GM12878 (cell line): ENCODE data around the gene HS6ST1. TPM values are rescaled to one million over a fixed set of nuclear protein-coding genes. Genes with fewer than 3 reads are reported as not detected.

Experiments
- ATAC-seq: fragments of 200-7000 bp; cut with Tn5 transposase; 3 replicates; pipeline ENCODE4 v1.9.1; 2020; ENCODE audit warnings: mild to moderate bottlenecking, moderate library complexity
- BruUV-seq: library from RNA; stranded (reverse); fragments of 400-500 nt; replicated peaks from 2 replicates; lab custom pipeline; 2021; lab: Mats Ljungman, UMichigan
- CTCF ChIA-PET: fragments of 300-600 bp; sonication (Branson Sonifier 250); formaldehyde crosslinking; extraction: SDS; loops from one replicate; lab custom pipeline; 2021; ENCODE audit warnings: inconsistent platforms; lab: Yijun Ruan, JAX
- POLR2A ChIA-PET: fragments of 350-600 bp; formaldehyde crosslinking; extraction: SDS; loops from one replicate; lab custom pipeline; 2021; ENCODE audit warnings: inconsistent platforms; lab: Charles Lee
- RAD21 ChIA-PET: fragments of 300-600 bp; sonication (Branson Sonifier 250); formaldehyde crosslinking; loops from one replicate; lab custom pipeline; 2023; ENCODE audit warnings: antibody characterized with exemption; ENCODE audit not compliant: unreplicated experiment; lab: Charles Lee
- SMC1A ChIA-PET: fragments of 300-600 bp; sonication (Branson Sonifier 250); formaldehyde crosslinking; loops from one replicate; lab custom pipeline; 2023; ENCODE audit not compliant: unreplicated experiment, uncharacterized antibody; lab: Charles Lee
- DNase-seq: peaks from one replicate; pipeline ENCODE4 v3.0.0-alpha.2; 2011; ENCODE audit warnings: low read depth, low spot score
- FAIRE-seq: peaks from 3 replicates; lab custom pipeline; 2011; peaks lifted over from hg19 to GRCh38; lab: Jason Lieb, UNC
- H2AFZ ChIP-seq: 2 replicates; pipeline ENCODE4 v1.6.0; 2011; ENCODE audit warnings: low read depth, low read length, control low read depth; ENCODE audit not compliant: control insufficient read depth
- H3K27ac ChIP-seq: 2 replicates; pipeline ENCODE4 v1.5.1; 2011; ENCODE audit warnings: control low read depth; ENCODE audit not compliant: control insufficient read depth, insufficient read depth
- H3K27me3 ChIP-seq, 2 experiments: replicated peaks in 1 of 2; 2 replicates each; pipeline versions ENCODE4 v1.6.0 to v1.6.1; 2011; ENCODE audit warnings: low read length in 1 of 2; ENCODE audit not compliant: control insufficient read depth in 2 of 2, insufficient read depth in 2 of 2
- H3K36me3 ChIP-seq, 2 experiments: 2 replicates each; pipeline ENCODE4 v1.5.1; 2011; ENCODE audit warnings: low read length in 1 of 2; ENCODE audit not compliant: control insufficient read depth in 2 of 2, insufficient read depth in 2 of 2
- H3K4me1 ChIP-seq: 2 replicates; pipeline ENCODE4 v1.6.1; 2011; ENCODE audit warnings: mild to moderate bottlenecking, low read length, moderate library complexity, mixed read lengths; ENCODE audit not compliant: control insufficient read depth, insufficient read depth
- H3K4me2 ChIP-seq: 2 replicates; pipeline ENCODE4 v1.6.0; 2011; ENCODE audit warnings: control low read depth; ENCODE audit not compliant: control insufficient read depth, insufficient read depth
- H3K4me3 ChIP-seq: fragments of 200-600 bp; sonication (generic); 2 replicates; pipeline ENCODE4 v1.5.1; 2016
- H3K79me2 ChIP-seq: 2 replicates; pipeline ENCODE4 v1.6.0; 2011; ENCODE audit warnings: low read length; ENCODE audit not compliant: control insufficient read depth, insufficient read depth
- H3K9ac ChIP-seq: 2 replicates; pipeline ENCODE4 v1.8.0; 2011; ENCODE audit warnings: low read length, control low read depth, mixed read lengths; ENCODE audit not compliant: control insufficient read depth, insufficient read depth
- H3K9me3 ChIP-seq: replicated peaks from 3 replicates; pipeline ENCODE4 v1.5.1; 2011; ENCODE audit warnings: mild to moderate bottlenecking, low read length; ENCODE audit not compliant: control insufficient read depth, insufficient read depth
- H4K20me1 ChIP-seq: 2 replicates; pipeline ENCODE4 v1.6.0; 2011; ENCODE audit not compliant: control insufficient read depth, insufficient read depth
- BCL11A ChIP-seq: IDR thresholded peaks from 2 replicates; pipeline ENCODE4 v1.6.1; 2011; ENCODE audit warnings: low read depth, low read length
- BHLHE40 ChIP-seq, 2 experiments: fragments of 450-650 bp in 1 of 2; IDR thresholded peaks; 2 replicates each; pipeline ENCODE4 v1.6.1; 2011 to 2017; ENCODE audit warnings: low read depth in 2 of 2, borderline replicate concordance in 1 of 2, improper control_type of control experiment in 1 of 2, low read length in 1 of 2, mild to moderate bottlenecking in 1 of 2
- CBX3 ChIP-seq: fragments of 200-600 bp; sonication (generic); IDR thresholded peaks from 2 replicates; pipeline ENCODE4 v1.6.1; 2016; ENCODE audit warnings: low read depth, borderline replicate concordance
- CHD4 ChIP-seq: fragments of 200-600 bp; sonication (generic); IDR thresholded peaks from 2 replicates; pipeline ENCODE4 v1.6.1; 2016; ENCODE audit warnings: mild to moderate bottlenecking
- CREM ChIP-seq: IDR thresholded peaks from 2 replicates; pipeline ENCODE4 v1.6.1; 2014; ENCODE audit warnings: antibody characterized with exemption, low read depth
- ETV6 ChIP-seq, 2 experiments: fragments of 450-650 bp in 1 of 2; IDR thresholded peaks in 1 of 2; conservative IDR thresholded peaks in 1 of 2; 2 replicates each; pipeline ENCODE4 v1.6.1; 2014; ENCODE audit warnings: antibody characterized with exemption in 1 of 2, borderline replicate concordance in 1 of 2, low read depth in 1 of 2, mild to moderate bottlenecking in 1 of 2, moderate library complexity in 1 of 2
- MYB ChIP-seq: fragments of 150-350 bp; IDR thresholded peaks from 2 replicates; pipeline ENCODE4 v1.6.1; 2014; ENCODE audit warnings: mild to moderate bottlenecking, low read depth, low read length, borderline replicate concordance
- MYC ChIP-seq: IDR thresholded peaks from 2 replicates; pipeline ENCODE4 v1.6.1; 2011; ENCODE audit warnings: mild to moderate bottlenecking, low read length, moderate library complexity, inconsistent platforms; ENCODE audit not compliant: insufficient read depth, insufficient replicate concordance, insufficient read length, severe bottlenecking
- NBN ChIP-seq: fragments of 450-650 bp; IDR thresholded peaks from 2 replicates; pipeline ENCODE4 v1.6.1; 2016
- RUNX3 ChIP-seq: IDR thresholded peaks from 2 replicates; pipeline ENCODE4 v1.6.1; 2012; ENCODE audit warnings: low read length, inconsistent platforms
- SIN3A ChIP-seq: IDR thresholded peaks from 2 replicates; pipeline ENCODE4 v1.6.1; 2012; ENCODE audit warnings: low read depth, low read length, improper control_type of control experiment
- TCF12 ChIP-seq: IDR thresholded peaks from 2 replicates; pipeline ENCODE4 v1.6.1; 2011; ENCODE audit warnings: low read depth, mild to moderate bottlenecking, low read length
- YY1 ChIP-seq: IDR thresholded peaks from 2 replicates; pipeline ENCODE4 v1.6.1; 2011; ENCODE audit warnings: low read depth, mild to moderate bottlenecking, low read length
- WGBS: methylation state at CpG from one replicate; pipeline ENCODE4 v1.1.6; 2016; ENCODE audit warnings: low lambda C conversion rate; ENCODE audit not compliant: insufficient replicate concordance, insufficient coverage; ENCODE audit errors: missing lambda C conversion rate; 5-methylcytosine and 5-hydroxymethylcytosine counted together
- in situ Hi-C: fragments of 300-500 bp; cut with MboI; formaldehyde crosslinking; loops from 9 replicates; pipeline ENCODE4 v1.14.3; 2018; ENCODE audit warnings: mixed read lengths
- intact Hi-C: fragments of 100-400 bp; cut with micrococcal nuclease; formaldehyde crosslinking; loops from one replicate; pipeline ENCODE4 v1.14.2; 2022; ENCODE audit not compliant: unreplicated experiment
- polyA plus RNA-seq, 11 experiments: library from polyadenylated mRNA; depleted of rRNA in 4 of 11; unstranded in 6 of 11; stranded (reverse) in 5 of 11; fragments of >200 nt; fragmentation: Nextera tagmentation in 4 of 11; fragmentation: Illumina TruSeq in 1 of 11; extraction: Ambion mirVana in 4 of 11; extraction: Trizol in 1 of 11; gene quantifications; 1 replicate in 1 of 11; 2 replicates in 10 of 11; pipeline versions ENCODE4 v1.2.1 to v1.2.3, GENCODE V29; 2011 to 2016; ENCODE audit warnings: inconsistent platforms in 2 of 11, missing spikeins in 2 of 11, low read depth in 1 of 11
- total RNA-seq, 4 experiments: library from RNA; depleted of rRNA in 3 of 4; stranded (reverse); fragments of >200 nt in 3 of 4; fragmentation: Illumina TruSeq in 1 of 4; extraction: Trizol in 1 of 4; gene quantifications; 2 replicates each; pipeline versions ENCODE4 v1.2.1 to v1.2.3, GENCODE V29; 2013 to 2021
- TF ChIP-seq, protein P1 (sequence below), 3 experiments: IDR thresholded peaks in 2 of 3; conservative IDR thresholded peaks in 1 of 3; 2 replicates each; pipeline ENCODE4 v1.5.1; 2011; ENCODE audit warnings: low read depth in 3 of 3, low read length in 3 of 3, mild to moderate bottlenecking in 3 of 3, control low read depth in 2 of 3, moderate library complexity in 2 of 3, inconsistent platforms in 1 of 3, mixed read lengths in 1 of 3; ENCODE audit not compliant: control insufficient read depth in 2 of 3, insufficient read depth in 1 of 3; ENCODE audit errors: extremely low read depth in 1 of 3

HS6ST1 gene
- total and polyA plus RNA-seq, 10 of the 15 experiments (the other 5 are each of a cell fraction or from before 2014, with no cell fraction given), result 0.48 to 17.0 (median 4.7) TPM

DNA sequence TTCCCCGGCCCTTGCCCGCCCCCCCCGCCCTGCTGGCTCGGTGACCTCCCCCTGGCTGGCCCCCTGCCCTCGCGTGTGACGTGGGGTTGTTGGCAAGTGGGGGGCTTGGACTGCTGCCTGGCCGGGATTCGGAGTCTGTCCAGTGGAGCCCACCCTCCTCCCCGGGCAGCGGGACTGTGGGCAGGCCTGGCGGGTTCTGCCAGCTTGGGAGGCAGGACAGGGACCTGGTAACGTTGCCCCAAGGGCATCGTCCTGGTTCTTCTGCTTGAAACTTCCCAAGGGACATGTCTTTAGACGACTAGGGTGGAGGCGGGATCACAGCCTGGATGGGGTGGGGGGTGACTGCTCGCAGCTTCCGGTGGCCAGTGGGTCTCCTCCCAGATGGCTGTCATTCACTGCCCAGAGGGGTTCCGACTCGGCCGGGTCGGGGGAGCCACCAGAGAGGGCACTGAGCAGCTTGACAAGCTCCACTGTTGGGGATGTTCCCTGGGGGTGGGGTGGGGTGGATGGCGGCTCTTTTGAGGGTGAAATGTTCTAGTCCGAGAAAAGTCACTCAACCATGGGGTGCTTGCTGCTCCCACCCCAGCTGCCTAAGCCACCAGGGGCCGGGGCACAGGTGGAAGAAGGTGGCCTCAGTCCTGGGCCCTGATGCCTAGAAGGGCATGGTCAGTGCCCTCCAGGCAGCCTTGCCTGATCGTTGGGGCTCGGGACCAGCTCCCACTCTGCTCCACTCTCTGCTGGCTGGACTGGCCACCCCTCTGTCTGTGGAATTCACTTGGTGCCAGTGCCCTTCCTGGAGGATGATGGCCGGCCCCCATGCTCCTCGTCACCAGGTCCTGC, 4.3 kb upstream of the HS6ST1 start:
- no peak for DNase-seq
- TF ChIP-seq ETV6 (conservative IDR thresholded peaks at IDR 0.05 in 1 of 2, IDR thresholded peaks at IDR 0.05 in 1 of 2; ENCODE audit: borderline replicate concordance in 1 of 2, low read depth in 1 of 2) (no peak), CHD4 (no peak), TCF12 (no peak), MYB (no peak), NBN (no peak), MYC (no peak), SIN3A (no peak), CREM (no peak), CBX3 (no peak), BHLHE40 (IDR thresholded peaks at IDR 0.05; ENCODE audit: borderline replicate concordance in 1 of 2, low read depth in 2 of 2, low read length in 1 of 2) (no peak), YY1 (no peak), BCL11A (no peak), RUNX3 (no peak)
- TF ChIP-seq, protein P1, sequence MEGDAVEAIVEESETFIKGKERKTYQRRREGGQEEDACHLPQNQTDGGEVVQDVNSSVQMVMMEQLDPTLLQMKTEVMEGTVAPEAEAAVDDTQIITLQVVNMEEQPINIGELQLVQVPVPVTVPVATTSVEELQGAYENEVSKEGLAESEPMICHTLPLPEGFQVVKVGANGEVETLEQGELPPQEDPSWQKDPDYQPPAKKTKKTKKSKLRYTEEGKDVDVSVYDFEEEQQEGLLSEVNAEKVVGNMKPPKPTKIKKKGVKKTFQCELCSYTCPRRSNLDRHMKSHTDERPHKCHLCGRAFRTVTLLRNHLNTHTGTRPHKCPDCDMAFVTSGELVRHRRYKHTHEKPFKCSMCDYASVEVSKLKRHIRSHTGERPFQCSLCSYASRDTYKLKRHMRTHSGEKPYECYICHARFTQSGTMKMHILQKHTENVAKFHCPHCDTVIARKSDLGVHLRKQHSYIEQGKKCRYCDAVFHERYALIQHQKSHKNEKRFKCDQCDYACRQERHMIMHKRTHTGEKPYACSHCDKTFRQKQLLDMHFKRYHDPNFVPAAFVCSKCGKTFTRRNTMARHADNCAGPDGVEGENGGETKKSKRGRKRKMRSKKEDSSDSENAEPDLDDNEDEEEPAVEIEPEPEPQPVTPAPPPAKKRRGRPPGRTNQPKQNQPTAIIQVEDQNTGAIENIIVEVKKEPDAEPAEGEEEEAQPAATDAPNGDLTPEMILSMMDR (IDR thresholded peaks at IDR 0.05 in 2 of 3, conservative IDR thresholded peaks at IDR 0.05 in 1 of 3; ENCODE audit: control insufficient read depth in 2 of 3, extremely low read depth in 1 of 3, insufficient read depth in 1 of 3, low read depth in 3 of 3, low read length in 3 of 3), result no peak
- TF ChIP-seq, all 136 proteins: peak for 0
- intact Hi-C loops, result loop anchor here (10.0 kb wide), 4 partner anchors 258 to 1602 kb away; no protein-coding TSS in a partner anchor
- RAD21 ChIA-PET, result no interaction called here
- Histone ChIP-seq H3K79me2 (no peaks in the 10 kb centered on the region), H3K36me3 (no peaks in the 10 kb centered on the region), H3K27me3 (no peaks in the 10 kb centered on the region; a peak in 1 of 4 replicates), H2AFZ (no peak overlapping the region; the same call in 1 of the 2 replicates), H3K9me3 (no peaks in the 10 kb centered on the region), H3K9ac (no peak overlapping the region), H3K27ac (no peak overlapping the region), H3K4me1 (no peaks in the 10 kb centered on the region), H3K4me2 (no peak overlapping the region; the same call in 1 of the 2 replicates), H3K4me3 (no peak overlapping the region), H4K20me1 (no peaks in the 10 kb centered on the region)
- POLR2A ChIA-PET, result interaction anchor here (0.6 kb wide), 1 partner anchor 101 kb away, joined by 4 read pairs; no protein-coding TSS in a partner anchor
- FAIRE-seq, result no peak
- ATAC-seq, result no peak
- SMC1A ChIA-PET, result no interaction called here
- no TSS peak for BruUV-seq
- in situ Hi-C loops, result no loop called here
- CTCF ChIA-PET, result interaction anchor here (0.7 kb wide), 1 partner anchor 31 kb away, joined by 3 read pairs; no protein-coding TSS in a partner anchor
- 82% methylated on average over 26 of the region's 29 CpGs for WGBS
